Measurements from ENCODE around the gene MTERF2.

GRCh38 chr12:106954462-106955376 is 32.2 kb downstream of the MTERF2 start:
- TF ChIP-seq CTCF (conservative IDR thresholded peaks at IDR 0.05 in 1 of 2, IDR thresholded peaks at IDR 0.05 in 1 of 2; ENCODE audit: low read depth in 1 of 2, low read length in 2 of 2) (no peak), EZH2 (IDR thresholded peaks at IDR 0.05; ENCODE audit: low read length, missing control alignments) (no peak)
